ENCODE results near the gene ZNF814.
"Not testable (repeated sequence)": the region's sequence is repeated elsewhere in the genome, so short reads cannot be mapped to it uniquely, and the experiment has no call there.

ZNF814 gene

GRCh38 chr19:57819475-57820148 lies 69.2 kb downstream of the ZNF814 start:
- FAIRE-seq (peak; percentile 93), DNase-seq (ENCODE audit: extremely low spot score, insufficient read length, low read depth) (peak; percentile 72)

- DNase-seq (ENCODE audit: extremely low spot score, insufficient read length, low read depth) (no peak), FAIRE-seq (no peak)
Observed at GRCh38 chr19:57818378-57818777, 70.5 kb downstream of the ZNF814 start.

GRCh38 chr19:57817976-57818375 lies 70.9 kb downstream of the ZNF814 start:
- DNase-seq (ENCODE audit: extremely low spot score, insufficient read length, low read depth) (no peak), FAIRE-seq (no peak)

GRCh38 chr19:57816652-57817051 lies 72.2 kb downstream of the ZNF814 start:
- FAIRE-seq (no peak), DNase-seq (ENCODE audit: extremely low spot score, insufficient read length, low read depth) (no peak)

- no peak for FAIRE-seq
- DNase-seq (ENCODE audit: extremely low spot score, insufficient read length, low read depth), result no peak
Observed at GRCh38 chr19:57815247-57816075, 73.4 kb downstream of the ZNF814 start.

- DNase-seq (ENCODE audit: extremely low spot score, insufficient read length, low read depth) (peak; percentile 62), FAIRE-seq (peak; percentile 84)
Observed at GRCh38 chr19:57814505-57815246, 74.2 kb downstream of the ZNF814 start, which contains the start of gene ZNF552. Gene ZNF552 (minus strand): TSS chr19:57814913. CDS start chr19:57814743, 170 bp downstream.

- DNase-seq (ENCODE audit: extremely low spot score, insufficient read length, low read depth), result no peak
- FAIRE-seq, result no peak
Observed at GRCh38 chr19:57813919-57814504, 74.8 kb downstream of the ZNF814 start.

GRCh38 chr19:57812975-57813820 lies 75.6 kb downstream of the ZNF814 start:
- not testable (repeated sequence) for FAIRE-seq; DNase-seq (ENCODE audit: extremely low spot score, insufficient read length, low read depth)

- DNase-seq (ENCODE audit: extremely low spot score, insufficient read length, low read depth) (no peak), FAIRE-seq (no peak)
Observed at GRCh38 chr19:57812226-57812625, 76.6 kb downstream of the ZNF814 start.

- FAIRE-seq; DNase-seq (ENCODE audit: extremely low spot score, insufficient read length, low read depth): not testable (repeated sequence)
Observed at GRCh38 chr19:57810410-57811295, 78.2 kb downstream of the ZNF814 start.

GRCh38 chr19:57807541-57807940 lies 81.3 kb downstream of the ZNF814 start:
- DNase-seq (ENCODE audit: extremely low spot score, insufficient read length, low read depth) (no peak), FAIRE-seq (no peak)

GRCh38 chr19:57803594-57804325 lies 85.1 kb downstream of the ZNF814 start:
- DNase-seq (ENCODE audit: extremely low spot score, insufficient read length, low read depth) (no peak), FAIRE-seq (no peak)

- DNase-seq (ENCODE audit: extremely low spot score, insufficient read length, low read depth) (no peak), FAIRE-seq (no peak)
Observed at GRCh38 chr19:57803265-57803593, 85.6 kb downstream of the ZNF814 start.

- DNase-seq (ENCODE audit: extremely low spot score, insufficient read length, low read depth) (no peak), FAIRE-seq (no peak)
Observed at GRCh38 chr19:57802269-57802668, 86.6 kb downstream of the ZNF814 start.

- no peak for FAIRE-seq
- no peak for DNase-seq (ENCODE audit: extremely low spot score, insufficient read length, low read depth)
Observed at GRCh38 chr19:57800696-57801095, 88.1 kb downstream of the ZNF814 start.
